Measurements from ENCODE around the gene PHAF1.
A peak's percentile ranks its signal among the peaks of the same experiment; 100 is the strongest.

Gene PHAF1

DNA sequence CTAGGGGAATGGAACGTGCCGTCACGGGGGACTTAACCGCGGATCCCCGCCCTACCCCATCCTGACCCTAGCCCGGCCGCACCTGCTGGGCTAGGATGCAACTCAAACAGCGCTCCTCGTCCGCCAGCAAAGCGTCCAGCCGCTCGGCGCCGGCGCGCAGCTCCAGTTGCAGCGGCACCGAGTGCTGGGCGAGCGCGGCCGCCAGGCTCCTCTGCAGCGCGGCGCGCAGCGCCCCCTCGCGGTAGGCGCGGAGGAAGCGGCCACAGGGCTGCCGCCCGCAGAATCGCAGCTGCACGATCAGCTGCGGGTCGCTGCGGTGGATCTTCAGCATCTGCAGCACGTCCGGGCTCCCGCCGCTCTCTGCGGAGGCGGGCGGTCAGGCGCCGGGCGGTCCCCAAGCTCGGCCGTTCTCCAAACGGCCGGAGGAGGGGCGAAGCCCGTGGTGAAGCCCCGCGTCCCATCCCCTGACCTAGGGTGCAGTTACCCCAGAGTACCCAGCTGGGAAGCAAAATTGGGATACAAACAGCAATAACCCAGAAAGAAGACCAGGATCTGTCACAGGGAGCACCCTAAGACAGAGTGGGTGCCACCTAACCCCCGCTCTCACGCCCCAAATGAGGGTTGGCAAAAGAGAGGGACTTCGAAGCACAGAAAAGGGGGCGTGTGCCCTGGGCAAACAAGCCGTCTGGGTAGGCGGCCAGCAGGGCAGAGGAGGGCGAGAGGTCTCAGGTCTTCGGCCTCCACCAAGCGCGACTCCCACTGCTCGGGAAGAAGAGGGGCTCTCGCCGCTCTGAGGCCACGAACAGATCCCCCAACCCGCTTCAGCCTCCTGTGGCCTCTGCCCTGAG, 45.8 kb downstream of the PHAF1 start:
- no peak overlapping the region for H3K9ac ChIP-seq (ENCODE audit: low read depth, low read length)
- H3K4me3 ChIP-seq (ENCODE audit: low read depth, low read length): peak overlapping the region; percentile 56; the same call in 1 of the 2 replicates
- no peak overlapping the region for H3K27ac ChIP-seq (ENCODE audit: low read depth, low read length)
- H3K9me3 ChIP-seq (ENCODE audit: control insufficient read depth, insufficient read depth, low read length): no peaks in the 10 kb centered on the region; the same call in 1 of the 2 replicates
- peaks cover 99% of the 10 kb centered on the region for H3K27me3 ChIP-seq (ENCODE audit: control insufficient read depth, insufficient read depth, low read length)
- H3K4me1 ChIP-seq (ENCODE audit: control insufficient read depth, insufficient read depth, low read length): peaks cover 7% of the 10 kb centered on the region; the same call in 1 of the 2 replicates
- H3K36me3 ChIP-seq (ENCODE audit: control insufficient read depth, insufficient read depth, low read length): no peaks in the 10 kb centered on the region

DNA sequence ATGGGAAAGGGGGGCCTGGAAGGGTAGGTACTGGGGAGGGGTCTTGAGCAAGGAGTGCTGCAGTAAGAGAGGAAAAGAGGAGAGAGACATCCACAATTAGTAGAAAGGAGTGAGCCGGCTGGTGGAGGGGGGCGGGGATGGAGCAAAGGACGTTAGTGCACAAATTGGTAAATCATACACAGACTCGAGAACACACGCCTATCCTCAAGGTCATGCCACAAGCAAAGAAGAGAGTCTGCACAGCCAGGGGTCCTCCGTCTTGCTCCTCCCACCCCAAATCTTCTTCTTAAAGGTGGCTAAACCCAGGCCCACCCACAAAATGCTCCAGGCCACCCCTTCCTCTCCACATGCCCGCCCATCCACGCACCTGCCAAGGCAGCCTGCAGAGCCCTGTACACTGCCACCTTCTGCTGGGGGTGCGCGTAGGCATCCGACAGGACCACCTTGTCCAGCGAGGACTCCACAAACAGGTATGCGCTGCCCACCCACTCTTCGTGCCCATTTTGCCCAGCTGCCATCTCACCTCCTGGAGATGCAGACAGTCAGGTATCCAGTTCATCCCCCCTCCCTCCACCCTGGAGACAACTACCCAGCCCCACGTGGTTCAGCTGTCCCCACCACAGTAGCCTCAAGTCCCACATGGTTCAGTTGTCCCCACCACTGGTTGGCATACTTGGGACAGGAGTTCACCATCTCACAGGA, 46.6 kb downstream of the PHAF1 start:
- peaks cover 99% of the 10 kb centered on the region for H3K27me3 ChIP-seq (ENCODE audit: control insufficient read depth, insufficient read depth, low read length)
- H3K4me3 ChIP-seq (ENCODE audit: low read depth, low read length): no peak overlapping the region
- peaks cover 7% of the 10 kb centered on the region; the same call in 1 of the 2 replicates for H3K4me1 ChIP-seq (ENCODE audit: control insufficient read depth, insufficient read depth, low read length)

DNA sequence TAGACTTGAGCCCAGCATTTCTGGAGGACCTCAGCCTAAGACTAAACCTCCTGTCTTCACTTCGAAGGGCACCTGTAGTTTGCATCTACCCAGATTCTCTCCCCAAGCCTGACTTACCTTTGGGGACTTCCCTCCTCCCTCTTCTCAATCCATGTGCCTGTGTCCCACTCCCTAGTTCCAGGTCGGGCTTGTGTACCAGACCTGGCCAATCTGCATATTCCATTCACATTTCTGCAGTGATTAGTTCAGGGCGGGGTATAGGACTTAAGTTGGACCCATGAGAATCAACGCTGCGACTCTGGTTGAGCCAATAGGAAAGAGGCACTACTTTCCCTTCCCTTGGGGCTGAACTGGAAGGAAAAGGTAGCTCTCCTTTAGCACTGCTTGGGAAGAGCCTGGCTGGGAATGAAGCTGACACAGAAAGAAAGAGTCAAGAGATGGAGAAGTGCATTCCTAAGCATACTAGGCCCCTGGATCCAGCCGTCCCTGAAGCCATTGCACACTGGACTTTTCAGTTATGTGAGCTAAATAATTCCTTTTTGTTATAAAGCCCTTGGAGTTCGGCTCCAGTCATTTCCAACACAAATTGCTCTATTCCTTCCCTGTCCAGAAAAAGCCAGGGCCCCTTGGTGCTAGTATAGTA, 47.5 kb downstream of the PHAF1 start:
- peaks cover 7% of the 10 kb centered on the region; the same call in 1 of the 2 replicates for H3K4me1 ChIP-seq (ENCODE audit: control insufficient read depth, insufficient read depth, low read length)
- no peaks in the 10 kb centered on the region for H3K36me3 ChIP-seq (ENCODE audit: control insufficient read depth, insufficient read depth, low read length)
- no peaks in the 10 kb centered on the region; the same call in 1 of the 2 replicates for H3K9me3 ChIP-seq (ENCODE audit: control insufficient read depth, insufficient read depth, low read length)
- peaks cover 99% of the 10 kb centered on the region for H3K27me3 ChIP-seq (ENCODE audit: control insufficient read depth, insufficient read depth, low read length)
- H3K27ac ChIP-seq (ENCODE audit: low read depth, low read length): no peak overlapping the region
- H3K4me3 ChIP-seq (ENCODE audit: low read depth, low read length): no peak overlapping the region
- H3K9ac ChIP-seq (ENCODE audit: low read depth, low read length): no peak overlapping the region

More for the DNA sequence above, 46.6 kb downstream of the PHAF1 start:
- no peaks in the 10 kb centered on the region for H3K36me3 ChIP-seq (ENCODE audit: control insufficient read depth, insufficient read depth, low read length)
- no peaks in the 10 kb centered on the region; the same call in 1 of the 2 replicates for H3K9me3 ChIP-seq (ENCODE audit: control insufficient read depth, insufficient read depth, low read length)
- no peak overlapping the region for H3K9ac ChIP-seq (ENCODE audit: low read depth, low read length)
- H3K27ac ChIP-seq (ENCODE audit: low read depth, low read length): no peak overlapping the region

DNA sequence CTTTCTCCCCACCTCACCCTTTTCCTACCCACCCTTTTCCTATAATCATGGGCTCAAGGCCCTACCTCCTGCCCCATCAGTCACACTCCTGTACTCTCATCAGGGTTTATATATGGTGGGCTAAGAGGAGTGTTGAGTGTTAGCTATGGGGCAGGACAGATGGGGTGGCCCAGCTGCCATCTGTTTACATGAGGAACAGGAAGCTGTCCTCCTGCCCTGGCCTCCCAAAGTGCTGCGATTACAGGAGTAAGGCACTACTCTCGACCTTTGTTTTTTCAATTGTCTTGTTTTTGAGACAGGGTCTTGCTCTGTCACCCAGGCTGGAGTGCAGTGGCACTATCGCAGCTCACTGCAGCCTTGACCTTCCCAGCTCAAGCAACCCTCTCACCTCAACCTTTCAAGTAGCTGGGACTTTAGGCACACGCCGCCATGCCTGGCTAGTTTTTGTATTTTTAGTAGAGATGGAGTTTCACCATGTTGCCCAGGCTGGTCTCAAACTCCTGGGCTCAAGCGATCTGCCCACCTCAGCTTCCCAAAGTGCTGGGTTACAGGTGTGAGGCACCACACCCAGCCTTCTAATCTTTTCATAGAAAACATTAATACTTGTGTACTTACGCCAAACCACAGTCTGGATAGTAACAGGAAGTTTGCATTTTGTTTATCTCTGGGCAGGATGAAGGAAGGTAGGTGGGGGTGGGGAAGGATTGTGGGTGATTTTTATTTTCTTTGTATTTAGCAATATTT, 48.3 kb downstream of the PHAF1 start:
- no peak overlapping the region for H3K9ac ChIP-seq (ENCODE audit: low read depth, low read length)
- peaks cover 99% of the 10 kb centered on the region for H3K27me3 ChIP-seq (ENCODE audit: control insufficient read depth, insufficient read depth, low read length)
- H3K27ac ChIP-seq (ENCODE audit: low read depth, low read length): no peak overlapping the region
- H3K9me3 ChIP-seq (ENCODE audit: control insufficient read depth, insufficient read depth, low read length): no peaks in the 10 kb centered on the region; the same call in 1 of the 2 replicates
- H3K36me3 ChIP-seq (ENCODE audit: control insufficient read depth, insufficient read depth, low read length): no peaks in the 10 kb centered on the region
- no peak overlapping the region for H3K4me3 ChIP-seq (ENCODE audit: low read depth, low read length)
- H3K4me1 ChIP-seq (ENCODE audit: control insufficient read depth, insufficient read depth, low read length): peaks cover 13% of the 10 kb centered on the region; the same call in 1 of the 2 replicates

DNA sequence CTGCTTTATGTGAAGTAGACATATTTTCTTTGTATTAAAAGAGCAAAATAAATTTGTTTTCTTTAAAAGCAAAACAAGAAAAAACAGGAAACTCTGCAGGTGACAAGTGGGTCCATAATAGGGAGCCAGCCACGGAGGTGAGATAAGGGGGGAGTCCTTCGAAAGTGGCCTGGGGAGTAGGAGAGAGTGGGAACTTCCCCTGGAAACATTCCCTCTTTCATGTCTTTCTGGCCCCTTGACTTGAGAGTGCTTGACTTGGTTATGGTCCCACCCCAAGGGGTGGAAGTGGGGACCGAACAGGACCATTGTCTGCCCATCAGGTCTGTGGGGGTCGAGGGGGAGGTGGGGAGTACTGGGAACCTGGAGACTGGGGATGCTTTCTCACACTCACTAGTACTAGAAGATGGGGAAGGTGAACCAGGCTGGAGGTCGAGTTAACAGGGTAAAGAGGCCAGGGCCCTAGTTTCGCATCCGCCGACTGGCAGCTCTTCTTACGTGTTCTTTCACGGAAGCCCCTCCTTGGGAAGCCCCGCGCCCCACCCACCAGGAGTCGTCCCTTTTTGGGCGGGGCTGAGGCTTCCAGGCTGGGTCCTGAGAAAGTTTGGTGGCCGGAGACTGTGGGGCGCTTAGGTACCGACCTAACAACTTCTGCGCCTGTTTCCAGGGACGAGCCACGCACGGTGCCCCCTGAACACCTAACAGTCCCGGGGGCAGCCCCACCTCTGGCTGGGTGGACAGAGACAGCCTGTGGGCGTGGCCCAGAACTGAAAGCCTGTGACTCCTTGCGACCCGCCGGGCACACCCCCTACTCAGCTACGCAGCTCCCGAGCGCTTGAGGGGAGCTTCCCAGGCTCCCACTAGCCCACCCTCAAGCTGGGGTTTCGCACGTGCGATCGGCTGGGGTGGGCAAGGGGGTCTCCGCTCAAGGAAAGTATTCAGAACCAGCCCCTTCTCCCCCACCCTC, 49.2 kb downstream of the PHAF1 start:
- H3K4me3 ChIP-seq (ENCODE audit: low read depth, low read length): peak overlapping the region; percentile 73
- peaks cover 13% of the 10 kb centered on the region; the same call in 1 of the 2 replicates for H3K4me1 ChIP-seq (ENCODE audit: control insufficient read depth, insufficient read depth, low read length)
- H3K27ac ChIP-seq (ENCODE audit: low read depth, low read length): no peak overlapping the region
- peaks cover 99% of the 10 kb centered on the region for H3K27me3 ChIP-seq (ENCODE audit: control insufficient read depth, insufficient read depth, low read length)
- H3K9me3 ChIP-seq (ENCODE audit: control insufficient read depth, insufficient read depth, low read length): no peaks in the 10 kb centered on the region; the same call in 1 of the 2 replicates
- H3K36me3 ChIP-seq (ENCODE audit: control insufficient read depth, insufficient read depth, low read length): no peaks in the 10 kb centered on the region
- no peak overlapping the region for H3K9ac ChIP-seq (ENCODE audit: low read depth, low read length)

DNA sequence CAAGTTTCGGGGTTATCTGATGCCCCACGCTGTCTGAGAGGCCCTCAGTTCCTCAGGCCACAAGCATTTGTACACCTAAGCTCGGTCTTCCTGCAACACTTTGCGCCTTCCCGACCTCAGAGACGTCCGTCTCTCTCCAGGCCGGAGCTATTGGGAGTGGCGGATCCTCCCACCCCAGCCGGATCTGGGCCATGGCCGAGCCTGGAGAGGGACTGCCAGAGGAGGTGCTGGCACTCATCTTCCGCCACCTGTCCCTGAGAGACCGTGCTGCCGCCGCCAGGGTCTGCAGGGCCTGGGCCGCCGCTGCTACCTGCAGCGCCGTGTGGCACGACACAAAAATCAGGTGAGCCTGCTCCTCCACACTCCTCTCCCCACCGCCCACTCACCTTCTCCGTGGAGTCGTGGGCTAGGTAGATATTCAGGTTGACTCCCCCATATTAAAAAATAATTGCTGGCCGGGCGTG, 51.9 kb downstream of the PHAF1 start:
- H3K36me3 ChIP-seq (ENCODE audit: control insufficient read depth, insufficient read depth, low read length): no peaks in the 10 kb centered on the region
- no peaks in the 10 kb centered on the region; the same call in 1 of the 2 replicates for H3K9me3 ChIP-seq (ENCODE audit: control insufficient read depth, insufficient read depth, low read length)
- H3K27me3 ChIP-seq (ENCODE audit: control insufficient read depth, insufficient read depth, low read length): peaks cover 99% of the 10 kb centered on the region
- H3K4me1 ChIP-seq (ENCODE audit: control insufficient read depth, insufficient read depth, low read length): peaks cover 13% of the 10 kb centered on the region; the same call in 1 of the 2 replicates
- H3K9ac ChIP-seq (ENCODE audit: low read depth, low read length): no peak overlapping the region
- H3K4me3 ChIP-seq (ENCODE audit: low read depth, low read length): no peak overlapping the region
- no peak overlapping the region for H3K27ac ChIP-seq (ENCODE audit: low read depth, low read length)

DNA sequence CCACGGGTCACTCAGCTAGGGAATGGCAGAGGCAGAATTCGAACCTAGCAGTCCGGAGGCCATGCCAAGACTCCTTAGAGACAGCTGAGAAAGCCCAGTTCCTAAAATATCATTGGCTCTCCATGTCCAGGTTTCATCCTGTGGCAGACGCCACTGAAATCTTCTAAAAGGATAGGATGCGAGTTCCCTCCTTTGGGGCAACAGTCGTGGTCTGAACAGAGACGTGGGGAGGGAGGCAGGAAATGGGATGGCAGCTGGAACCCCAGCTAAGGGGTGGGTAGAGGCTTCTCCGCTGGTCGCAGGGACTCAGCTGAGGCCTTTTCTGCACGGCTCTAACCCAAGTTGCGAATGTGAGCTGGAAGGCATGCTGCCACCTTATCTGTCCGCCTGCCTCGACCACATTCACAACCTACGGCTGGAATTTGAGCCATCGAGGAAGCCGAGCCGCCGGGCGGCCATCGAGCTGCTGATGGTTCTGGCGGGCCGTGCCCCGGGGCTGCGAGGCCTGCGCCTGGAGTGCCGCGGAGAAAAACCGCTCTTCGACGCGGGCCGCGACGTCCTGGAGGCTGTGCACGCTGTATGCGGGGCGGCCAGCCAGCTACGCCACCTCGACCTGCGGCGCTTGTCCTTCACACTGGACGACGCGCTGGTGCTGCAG, 52.9 kb downstream of the PHAF1 start:
- Histone ChIP-seq H3K27ac (ENCODE audit: low read depth, low read length) (no peak overlapping the region), H3K36me3 (ENCODE audit: control insufficient read depth, insufficient read depth, low read length) (no peaks in the 10 kb centered on the region), H3K27me3 (ENCODE audit: control insufficient read depth, insufficient read depth, low read length) (peaks cover 99% of the 10 kb centered on the region), H3K9me3 (ENCODE audit: control insufficient read depth, insufficient read depth, low read length) (no peaks in the 10 kb centered on the region), H3K4me3 (ENCODE audit: low read depth, low read length) (peak overlapping the region; percentile 48; the same call in 1 of the 2 replicates), H3K4me1 (ENCODE audit: control insufficient read depth, insufficient read depth, low read length) (peaks cover 13% of the 10 kb centered on the region; the same call in 1 of the 2 replicates), H3K9ac (ENCODE audit: low read depth, low read length) (no peak overlapping the region)

DNA sequence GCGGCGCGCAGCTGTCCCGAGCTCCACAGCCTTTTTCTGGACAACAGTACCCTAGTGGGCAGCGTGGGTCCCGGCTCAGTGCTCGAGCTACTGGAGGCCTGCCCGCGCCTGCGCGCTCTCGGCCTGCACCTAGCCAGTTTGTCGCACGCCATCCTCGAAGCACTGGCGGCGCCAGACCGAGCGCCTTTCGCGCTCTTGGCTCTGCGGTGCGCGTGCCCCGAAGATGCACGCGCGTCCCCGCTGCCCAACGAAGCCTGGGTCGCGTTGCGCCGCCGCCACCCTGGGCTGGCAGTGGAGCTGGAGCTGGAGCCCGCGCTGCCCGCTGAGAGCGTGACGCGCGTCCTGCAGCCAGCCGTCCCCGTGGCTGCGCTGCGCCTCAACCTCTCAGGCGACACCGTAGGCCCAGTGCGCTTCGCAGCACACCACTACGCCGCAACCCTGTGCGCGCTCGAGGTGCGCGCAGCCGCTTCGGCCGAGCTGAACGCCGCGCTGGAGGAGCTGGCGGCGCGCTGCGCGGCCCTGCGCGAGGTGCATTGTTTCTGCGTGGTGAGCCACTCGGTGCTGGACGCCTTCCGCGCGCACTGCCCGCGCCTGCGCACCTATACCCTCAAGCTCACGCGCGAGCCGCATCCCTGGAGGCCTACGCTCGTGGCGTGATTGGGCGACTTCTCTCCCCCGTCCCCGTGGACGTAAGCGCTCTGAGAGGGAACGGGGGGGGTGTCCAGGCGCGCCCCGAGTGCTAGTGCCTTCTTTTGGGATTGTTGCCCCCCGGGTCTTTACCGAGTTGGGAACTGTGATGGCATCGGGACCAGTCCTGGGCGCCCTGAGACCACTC, 53.6 kb downstream of the PHAF1 start:
- H3K4me1 ChIP-seq (ENCODE audit: control insufficient read depth, insufficient read depth, low read length): peaks cover 13% of the 10 kb centered on the region; the same call in 1 of the 2 replicates
- H3K9me3 ChIP-seq (ENCODE audit: control insufficient read depth, insufficient read depth, low read length): no peaks in the 10 kb centered on the region
- H3K9ac ChIP-seq (ENCODE audit: low read depth, low read length): no peak overlapping the region
- H3K4me3 ChIP-seq (ENCODE audit: low read depth, low read length): peak overlapping the region; percentile 48
- peaks cover 99% of the 10 kb centered on the region for H3K27me3 ChIP-seq (ENCODE audit: control insufficient read depth, insufficient read depth, low read length)
- no peaks in the 10 kb centered on the region for H3K36me3 ChIP-seq (ENCODE audit: control insufficient read depth, insufficient read depth, low read length)
- no peak overlapping the region for H3K27ac ChIP-seq (ENCODE audit: low read depth, low read length)

Measured in HUES48 (cell line).